ENCODE data around the gene MPP4.

- TF ChIP-seq EZH2phosphoT487 (conservative IDR thresholded peaks at IDR 0.05; ENCODE audit: low read length) (no peak), CTCF (IDR thresholded peaks at IDR 0.05; ENCODE audit: insufficient read depth, low read length, poor library complexity, severe bottlenecking) (no peak)
Measured at GRCh38 chr2:201661366-201661765, 37.1 kb downstream of the MPP4 start.
